Body of pancreas (tissue), 4 donors: ENCODE results near the gene ING4.

Experiments used
- CTCF ChIP-seq, 7 experiments: fragments of 450-650 bp in 4 of 7; fragments of 200-600 bp in 3 of 7; sonication (generic) in 3 of 7; IDR thresholded peaks; one replicate each; pipeline ENCODE4 v1.5.1; 2016 to 2019; ENCODE audit warnings: antibody characterized with exemption in 7 of 7
- POLR2A ChIP-seq, 3 donors: fragments of 450-650 bp; IDR thresholded peaks; one replicate each; pipeline ENCODE4 v1.6.1; 2016; ENCODE audit warnings: antibody characterized with exemption in 3 of 3, mild to moderate bottlenecking in 2 of 3

- TF ChIP-seq CTCF (IDR thresholded peaks at IDR 0.05), result no peak
- TF ChIP-seq POLR2A (IDR thresholded peaks at IDR 0.05), result peak in 2 of 3 donors; percentile 49 to 56
Measured at GRCh38 chr12:6647083-6647604, 15.8 kb downstream of the ING4 start, which contains the start of gene ACRBP.
